SH-SY5Y (cell line): Measurements from ENCODE around the gene CHST14.

Experiments used
- GATA2 ChIP-seq: IDR thresholded peaks from 2 replicates; pipeline ENCODE4 v1.6.1; 2011; ENCODE audit warnings: mild to moderate bottlenecking, low read depth, low read length
- GATA3 ChIP-seq: IDR thresholded peaks from 2 replicates; pipeline ENCODE4 v1.6.1; 2011; ENCODE audit warnings: low read depth, mild to moderate bottlenecking, low read length, moderate library complexity

The CHST14 gene

GRCh38 chr15:40449275-40449674 lies 21.5 kb upstream of the CHST14 start:
- TF ChIP-seq GATA3 (no peak), GATA2 (no peak)

DNA sequence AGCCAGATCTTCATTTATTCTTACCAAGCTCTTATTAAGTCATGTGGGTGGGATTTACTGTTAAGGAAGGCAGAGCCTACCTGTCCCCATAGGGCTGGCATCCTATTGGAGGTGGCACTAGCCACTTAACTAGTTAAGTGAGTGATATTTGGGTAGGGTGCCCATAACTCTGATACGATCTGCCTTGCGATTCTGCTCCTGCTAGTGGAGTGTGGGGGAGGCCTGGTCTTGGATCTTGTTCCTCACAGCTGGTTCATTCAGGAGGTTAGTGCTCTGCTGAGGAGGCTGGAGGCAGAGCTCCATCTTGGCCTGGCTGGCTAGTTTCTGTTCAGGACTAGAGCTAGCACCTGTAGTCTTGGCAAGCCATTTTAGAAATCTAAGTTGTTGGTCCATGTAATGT lies 20.7 kb upstream of the CHST14 start:
- TF ChIP-seq GATA2 (no peak), GATA3 (no peak)

- TF ChIP-seq GATA3 (no peak), GATA2 (no peak)
Observed at GRCh38 chr15:40451527-40452158, 19.1 kb upstream of the CHST14 start.

- no peak for TF ChIP-seq GATA2
Observed at GRCh38 chr15:40452296-40453090, 18.3 kb upstream of the CHST14 start.

GRCh38 chr15:40454904-40455391 lies 15.8 kb upstream of the CHST14 start:
- no peak for TF ChIP-seq GATA3
- TF ChIP-seq GATA2 = no peak

DNA sequence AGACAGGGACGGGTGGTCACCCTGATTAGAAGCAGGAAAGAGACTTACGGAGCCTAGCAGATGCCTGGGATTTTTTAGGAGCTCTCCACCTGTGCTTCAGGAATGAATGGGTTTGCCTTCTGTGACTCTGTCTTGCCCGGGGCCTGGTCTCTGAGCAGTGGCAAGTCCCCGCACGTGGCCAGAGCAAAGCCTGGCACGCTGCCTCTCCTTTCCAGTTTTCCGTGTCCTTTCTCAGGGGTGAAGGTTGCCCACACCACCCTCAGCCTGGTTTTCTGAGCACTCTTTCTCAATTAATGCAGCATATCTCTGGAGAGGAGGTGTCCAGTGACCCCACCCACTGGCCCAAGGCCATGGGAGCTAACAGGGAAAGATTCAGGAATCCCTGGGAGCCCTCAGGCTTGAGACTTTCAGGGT lies 14.5 kb upstream of the CHST14 start:
- TF ChIP-seq GATA2 = no peak
- no peak for TF ChIP-seq GATA3

DNA sequence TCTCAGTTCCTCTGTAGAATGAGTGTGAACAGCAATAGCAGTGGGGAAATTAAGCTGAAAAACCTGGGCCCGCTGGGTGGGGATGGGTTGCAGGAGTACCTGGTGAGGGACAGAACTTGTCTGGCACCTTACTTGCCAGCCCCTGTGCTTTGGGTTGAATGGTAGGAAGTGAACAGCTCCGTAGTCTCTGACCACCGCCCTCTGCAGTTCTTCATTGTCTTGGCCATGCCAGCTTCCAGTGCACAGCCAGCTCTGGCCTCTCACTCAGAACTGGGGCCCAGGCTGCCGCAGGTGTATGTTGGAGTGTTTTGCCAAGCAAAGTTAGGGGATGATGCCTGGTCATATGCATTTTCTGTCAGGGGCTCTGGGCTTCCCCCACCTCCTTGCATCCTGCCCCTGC lies 14.0 kb upstream of the CHST14 start:
- TF ChIP-seq GATA2 (no peak), GATA3 (no peak)

DNA sequence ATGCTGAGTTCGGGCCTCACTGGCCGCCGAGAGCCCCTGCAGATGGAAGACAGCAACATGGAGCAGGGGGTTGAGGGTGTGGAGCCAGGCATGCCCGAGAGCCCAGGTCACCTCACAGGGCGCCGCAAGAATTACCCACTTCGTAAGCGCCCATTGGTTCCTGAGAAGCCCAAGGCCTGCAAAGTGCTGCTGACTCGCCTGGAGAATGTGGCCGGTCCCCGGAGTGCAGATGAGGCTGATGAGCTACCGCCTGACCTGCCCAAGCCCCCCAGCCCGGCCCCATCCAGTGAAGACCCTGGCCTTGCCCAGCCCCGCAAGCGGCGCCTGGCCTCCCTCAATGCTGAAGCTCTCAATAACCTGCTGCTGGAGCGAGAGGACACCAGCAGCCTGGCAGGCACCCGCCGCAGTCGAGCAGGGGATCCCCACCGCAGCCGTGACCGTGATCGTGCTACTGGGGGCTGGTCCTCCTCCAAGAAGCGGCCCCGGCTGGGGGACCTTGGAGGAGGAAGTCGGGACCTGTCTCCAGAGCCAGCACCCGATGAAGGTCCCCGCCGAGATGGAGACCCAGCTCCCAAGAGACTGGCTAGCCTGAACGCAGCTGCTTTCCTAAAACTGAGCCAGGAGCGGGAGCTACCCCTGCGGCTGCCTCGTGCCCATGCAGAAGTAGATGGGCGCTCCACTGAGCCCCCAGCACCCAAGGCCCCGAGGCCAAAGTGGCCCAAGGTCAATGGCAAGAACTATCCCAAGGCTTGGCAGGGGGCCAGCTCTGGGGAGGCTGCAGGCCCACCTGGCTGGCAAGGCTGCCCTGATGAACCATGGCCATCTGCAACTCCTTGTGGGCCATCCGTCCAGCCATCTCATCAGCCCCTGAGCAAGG lies 12.1 kb upstream of the CHST14 start:
- TF ChIP-seq GATA2 (no peak), GATA3 (no peak)

DNA sequence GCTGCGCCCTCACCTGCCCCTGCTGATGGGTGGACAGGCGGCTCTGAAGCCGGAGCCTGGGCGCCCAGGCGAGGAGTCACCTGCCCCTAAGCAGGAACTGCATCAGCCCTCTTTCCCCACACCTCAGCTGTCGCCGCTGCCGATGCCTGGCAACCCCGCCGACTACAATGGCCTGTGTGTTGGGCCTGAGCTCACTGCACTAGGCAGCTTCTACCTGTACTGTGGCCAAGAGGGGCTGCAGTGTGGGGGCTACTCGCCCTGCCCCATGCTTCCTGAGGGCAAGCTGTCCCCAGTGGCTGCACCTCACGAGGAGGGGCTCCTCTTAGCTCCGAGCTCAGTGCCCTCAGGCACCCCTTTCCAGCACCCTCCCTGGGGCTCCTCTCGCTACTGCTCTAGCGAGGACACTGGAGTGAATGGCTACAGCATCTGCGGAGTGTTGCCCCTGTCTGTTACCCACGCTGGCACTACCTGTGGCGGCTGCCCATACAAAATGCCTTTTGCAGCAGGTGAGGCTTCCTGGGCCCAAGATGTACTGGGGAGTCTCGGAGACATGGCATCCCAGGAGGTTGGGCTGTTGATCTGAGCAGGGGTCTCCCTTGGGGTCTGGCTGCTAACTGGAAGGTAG lies 11.3 kb upstream of the CHST14 start:
- TF ChIP-seq GATA3 = no peak
- TF ChIP-seq GATA2 = no peak

DNA sequence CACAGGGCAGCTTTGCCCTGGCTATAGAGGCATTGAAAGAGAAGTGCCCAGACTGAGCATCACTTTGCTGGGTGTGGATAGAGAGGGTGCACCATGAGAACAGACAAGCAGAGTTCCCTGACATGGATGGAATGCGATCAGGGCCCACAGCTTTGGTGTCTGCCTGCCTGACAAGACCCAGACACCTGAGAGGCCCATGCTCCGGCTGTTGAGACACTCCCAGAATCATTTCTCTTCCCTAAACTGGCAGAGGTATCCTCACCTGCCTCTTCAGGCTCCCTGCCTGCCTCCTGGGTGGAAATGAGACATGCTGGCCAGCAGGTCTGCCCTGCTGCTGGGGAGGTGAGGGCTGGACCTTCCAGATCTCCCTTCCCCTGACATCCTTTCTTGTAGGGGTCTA lies 10.4 kb upstream of the CHST14 start:
- no peak for TF ChIP-seq GATA2
- no peak for TF ChIP-seq GATA3

DNA sequence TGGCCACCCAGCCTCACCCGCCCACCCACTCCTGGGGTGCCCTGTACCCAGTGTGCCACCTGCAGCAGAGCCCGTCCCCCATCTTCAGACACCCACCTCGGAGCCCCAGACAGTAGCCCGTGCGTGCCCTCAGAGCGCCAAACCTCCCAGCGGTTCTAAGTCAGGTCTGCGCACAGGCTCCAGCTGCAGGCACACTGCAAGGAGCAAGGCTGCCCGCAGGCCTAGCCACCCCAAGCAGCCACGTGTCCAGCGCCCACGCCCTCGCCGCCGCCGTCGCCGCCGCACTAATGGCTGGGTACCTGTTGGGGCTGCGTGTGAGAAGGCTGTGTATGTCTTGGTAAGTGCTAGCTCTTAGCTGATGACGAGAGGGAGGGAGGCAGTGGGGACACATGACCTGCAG lies 8.8 kb upstream of the CHST14 start:
- no peak for TF ChIP-seq GATA2
- no peak for TF ChIP-seq GATA3

DNA sequence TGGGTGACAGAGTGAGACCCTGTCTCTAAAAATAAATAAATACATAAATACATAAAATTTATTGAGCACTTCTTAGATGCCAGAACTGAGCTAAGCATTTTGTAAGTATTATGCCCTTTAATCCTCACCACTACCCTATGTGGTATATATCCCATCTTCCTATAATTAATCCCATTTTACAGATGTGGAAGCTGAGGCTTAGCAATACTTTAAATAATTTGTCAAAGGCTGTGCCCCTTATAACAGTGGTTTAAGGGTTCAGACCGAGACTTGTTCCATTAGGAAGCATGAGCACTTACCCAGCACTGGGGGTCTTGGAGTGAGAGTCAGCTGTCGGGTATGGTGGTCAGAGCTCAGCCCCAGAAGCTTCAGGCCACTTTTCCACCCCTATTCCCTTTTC lies 7.5 kb upstream of the CHST14 start:
- no peak for TF ChIP-seq GATA3
- TF ChIP-seq GATA2 = no peak

- TF ChIP-seq GATA2 (no peak), GATA3 (no peak)
Observed at GRCh38 chr15:40463886-40464545, 6.8 kb upstream of the CHST14 start.
